Neural progenitor cell (in vitro differentiated cells): ENCODE measurements around the gene PLEKHB2. TPM values are rescaled to one million over a fixed set of nuclear protein-coding genes. Genes with fewer than 3 reads are reported as not detected.

ENCODE experiments used
- DNase-seq: peaks from one replicate; pipeline ENCODE4 v3.0.0-alpha.2; 2016; ENCODE audit warnings: low spot score
- H2AFZ ChIP-seq: fragments of 200-600 bp; sonication (generic); replicated peaks from 2 replicates; pipeline ENCODE4 v1.6.1; 2016; ENCODE audit warnings: antibody characterized with exemption
- H3F3A ChIP-seq: fragments of 200-600 bp; sonication (generic); 2 replicates; pipeline ENCODE4 v1.6.1; 2016; ENCODE audit warnings: antibody characterized with exemption, low read depth
- H3K27ac ChIP-seq: fragments of 200-600 bp; sonication (generic); 2 replicates; pipeline ENCODE4 v1.5.1; 2016; ENCODE audit warnings: mild to moderate bottlenecking
- H3K27me3 ChIP-seq: fragments of 200-600 bp; sonication (generic); 2 replicates; pipeline ENCODE4 v1.6.1; 2016; ENCODE audit warnings: mild to moderate bottlenecking, moderate library complexity
- H3K36me3 ChIP-seq: fragments of 200-600 bp; sonication (generic); 2 replicates; pipeline ENCODE4 v1.5.1; 2016
- H3K4me1 ChIP-seq: fragments of 200-600 bp; sonication (generic); 2 replicates; pipeline ENCODE4 v1.6.1; 2016; ENCODE audit warnings: mixed run types
- H3K4me2 ChIP-seq: fragments of 200-600 bp; sonication (generic); 2 replicates; pipeline ENCODE4 v1.6.1; 2016
- H3K4me3 ChIP-seq: fragments of 200-600 bp; sonication (generic); 2 replicates; pipeline ENCODE4 v1.5.1; 2016
- H3K79me2 ChIP-seq: fragments of 200-600 bp; sonication (generic); 2 replicates; pipeline ENCODE4 v1.6.1; 2016; ENCODE audit warnings: low read depth
- H3K9ac ChIP-seq: fragments of 200-600 bp; sonication (generic); 2 replicates; pipeline ENCODE4 v1.6.1; 2016
- H3K9me3 ChIP-seq: fragments of 200-600 bp; sonication (generic); 2 replicates; pipeline ENCODE4 v1.5.1; 2016; ENCODE audit warnings: low read depth
- H4K20me1 ChIP-seq: fragments of 200-600 bp; sonication (generic); 2 replicates; pipeline ENCODE4 v1.6.1; 2016; ENCODE audit warnings: low read depth
- H3K27ac Mint-ChIP-seq: 3 replicates; pipeline ENCODE4 v1.8.0; 2021; ENCODE audit warnings: mixed read lengths
- H3K27me3 Mint-ChIP-seq: 2 replicates; pipeline ENCODE4 v1.8.0; 2022; ENCODE audit warnings: low read depth, mild to moderate bottlenecking, inconsistent platforms, moderate library complexity, mixed read lengths; ENCODE audit not compliant: insufficient read depth
- H3K36me3 Mint-ChIP-seq: 3 replicates; pipeline ENCODE4 v1.8.0; 2021; ENCODE audit warnings: mixed read lengths
- H3K4me1 Mint-ChIP-seq: 3 replicates; pipeline ENCODE4 v1.8.0; 2021; ENCODE audit warnings: mixed read lengths
- H3K4me3 Mint-ChIP-seq: 3 replicates; pipeline ENCODE4 v1.8.0; 2021; ENCODE audit warnings: mild to moderate bottlenecking, moderate library complexity, mixed read lengths
- H3K9me3 Mint-ChIP-seq: 3 replicates; pipeline ENCODE4 v1.8.0; 2020; ENCODE audit warnings: mixed read lengths
- EZH2 ChIP-seq: fragments of 200-600 bp; sonication (generic); IDR thresholded peaks from 2 replicates; pipeline ENCODE4 v1.6.1; 2017; ENCODE audit warnings: antibody characterized with exemption, mild to moderate bottlenecking, moderate library complexity
- EZH2phosphoT487 ChIP-seq: fragments of 200-600 bp; sonication (generic); IDR thresholded peaks from 2 replicates; pipeline ENCODE4 v1.6.1; 2017; ENCODE audit warnings: antibody characterized with exemption
- total RNA-seq: library from RNA; depleted of rRNA; stranded (reverse); fragments of >200 nt; gene quantifications from 2 replicates; pipeline ENCODE4 v1.2.3, GENCODE V29; 2015; ENCODE audit warnings: low replicate concordance
- TF ChIP-seq, protein P1 (sequence below): fragments of 200-600 bp; sonication (generic); IDR thresholded peaks from 2 replicates; pipeline ENCODE4 v1.5.1; 2017; ENCODE audit warnings: antibody characterized with exemption, mild to moderate bottlenecking

Gene PLEKHB2
- total RNA-seq, 1 donor from 2014 or later, result 57.4 TPM

DNA sequence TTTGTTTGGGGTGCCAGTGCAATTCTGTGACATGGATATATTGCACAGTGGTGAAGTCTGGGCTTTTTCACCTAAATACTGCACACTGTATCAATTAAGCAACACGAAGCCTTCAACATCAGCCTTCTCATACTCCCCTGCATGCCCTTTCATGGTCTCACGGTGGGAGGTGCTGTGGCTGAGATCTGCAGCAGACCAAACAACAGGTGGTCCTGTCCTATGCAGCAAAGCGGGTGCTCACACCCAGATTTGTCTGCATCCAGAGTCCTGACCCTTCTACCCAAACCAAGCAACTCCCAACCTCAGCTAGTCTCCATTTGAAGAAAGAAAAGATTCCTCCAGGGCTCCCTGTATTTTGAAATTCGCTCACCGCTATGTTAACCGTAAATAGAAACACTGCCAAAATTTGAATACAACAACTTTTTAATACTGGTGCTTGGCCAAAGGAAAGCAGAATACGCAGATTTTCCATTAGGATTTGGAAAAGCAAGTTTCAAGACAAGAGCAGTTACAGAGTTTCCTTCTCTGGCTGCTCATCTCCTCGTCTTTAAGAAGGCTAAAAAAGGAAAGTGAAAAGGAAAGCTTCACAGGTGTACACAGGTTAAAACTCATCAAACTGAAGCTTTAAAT lies 46.8 kb upstream of the PLEKHB2 start:
- Histone ChIP-seq H3K27ac (no peak overlapping the region), H3K27me3 (no peaks in the 10 kb centered on the region), H3K4me1 (no peaks in the 10 kb centered on the region), H3K79me2 (peaks cover 89% of the 10 kb centered on the region), H3K9ac (no peak overlapping the region), H3K9me3 (no peaks in the 10 kb centered on the region), H3K4me3 (no peak overlapping the region), H2AFZ (no peak overlapping the region), H3K36me3 (no peaks in the 10 kb centered on the region), H4K20me1 (peaks cover 82% of the 10 kb centered on the region), H3F3A (no peaks in the 10 kb centered on the region), H3K4me2 (no peak overlapping the region)
- H3K9me3 Mint-ChIP-seq, result no peaks in the 10 kb centered on the region
- peaks cover 4% of the 10 kb centered on the region for H3K27me3 Mint-ChIP-seq
- no peak for TF ChIP-seq EZH2
- TF ChIP-seq, protein P1, sequence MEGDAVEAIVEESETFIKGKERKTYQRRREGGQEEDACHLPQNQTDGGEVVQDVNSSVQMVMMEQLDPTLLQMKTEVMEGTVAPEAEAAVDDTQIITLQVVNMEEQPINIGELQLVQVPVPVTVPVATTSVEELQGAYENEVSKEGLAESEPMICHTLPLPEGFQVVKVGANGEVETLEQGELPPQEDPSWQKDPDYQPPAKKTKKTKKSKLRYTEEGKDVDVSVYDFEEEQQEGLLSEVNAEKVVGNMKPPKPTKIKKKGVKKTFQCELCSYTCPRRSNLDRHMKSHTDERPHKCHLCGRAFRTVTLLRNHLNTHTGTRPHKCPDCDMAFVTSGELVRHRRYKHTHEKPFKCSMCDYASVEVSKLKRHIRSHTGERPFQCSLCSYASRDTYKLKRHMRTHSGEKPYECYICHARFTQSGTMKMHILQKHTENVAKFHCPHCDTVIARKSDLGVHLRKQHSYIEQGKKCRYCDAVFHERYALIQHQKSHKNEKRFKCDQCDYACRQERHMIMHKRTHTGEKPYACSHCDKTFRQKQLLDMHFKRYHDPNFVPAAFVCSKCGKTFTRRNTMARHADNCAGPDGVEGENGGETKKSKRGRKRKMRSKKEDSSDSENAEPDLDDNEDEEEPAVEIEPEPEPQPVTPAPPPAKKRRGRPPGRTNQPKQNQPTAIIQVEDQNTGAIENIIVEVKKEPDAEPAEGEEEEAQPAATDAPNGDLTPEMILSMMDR, result no peak
- TF ChIP-seq EZH2phosphoT487, result no peak
- no peak overlapping the region for H3K4me3 Mint-ChIP-seq
- no peak for DNase-seq
- no peak overlapping the region for H3K27ac Mint-ChIP-seq
- peaks cover 21% of the 10 kb centered on the region for H3K4me1 Mint-ChIP-seq
- peaks cover 41% of the 10 kb centered on the region for H3K36me3 Mint-ChIP-seq

DNA sequence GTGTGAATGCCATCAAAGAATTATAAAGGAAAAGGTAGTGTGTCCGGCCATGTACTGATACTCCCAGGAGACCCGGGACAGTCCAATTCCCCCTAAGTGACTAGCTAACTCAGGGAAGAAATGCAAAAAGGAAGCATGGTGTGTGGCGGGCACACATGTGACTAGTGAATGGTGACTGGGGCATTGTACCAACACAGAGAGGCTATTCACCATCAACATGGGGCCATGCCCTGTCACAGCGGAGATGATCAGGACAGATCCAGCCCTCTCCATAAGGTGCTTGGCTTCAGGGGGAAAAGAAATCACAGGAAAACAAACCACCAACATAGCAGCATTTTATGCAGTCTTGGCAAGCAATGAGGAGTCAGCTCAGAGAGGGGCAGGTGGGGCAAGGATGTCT lies 46.2 kb upstream of the PLEKHB2 start:
- Histone ChIP-seq H3K4me1 (no peaks in the 10 kb centered on the region), H3K4me3 (no peak overlapping the region), H3K27ac (no peak overlapping the region), H2AFZ (no peak overlapping the region), H3K36me3 (no peaks in the 10 kb centered on the region), H3F3A (no peaks in the 10 kb centered on the region), H3K9ac (no peak overlapping the region), H3K27me3 (no peaks in the 10 kb centered on the region), H4K20me1 (peaks cover 82% of the 10 kb centered on the region), H3K9me3 (no peaks in the 10 kb centered on the region), H3K4me2 (no peak overlapping the region), H3K79me2 (peaks cover 89% of the 10 kb centered on the region)
- Mint-ChIP-seq H3K9me3 (no peaks in the 10 kb centered on the region), H3K4me3 (no peak overlapping the region), H3K27me3 (peaks cover 6% of the 10 kb centered on the region), H3K27ac (no peak overlapping the region), H3K36me3 (peaks cover 43% of the 10 kb centered on the region), H3K4me1 (peaks cover 23% of the 10 kb centered on the region)
- no peak for DNase-seq
- no peak for TF ChIP-seq EZH2
- TF ChIP-seq, protein P1, result no peak
- TF ChIP-seq EZH2phosphoT487, result no peak

DNA sequence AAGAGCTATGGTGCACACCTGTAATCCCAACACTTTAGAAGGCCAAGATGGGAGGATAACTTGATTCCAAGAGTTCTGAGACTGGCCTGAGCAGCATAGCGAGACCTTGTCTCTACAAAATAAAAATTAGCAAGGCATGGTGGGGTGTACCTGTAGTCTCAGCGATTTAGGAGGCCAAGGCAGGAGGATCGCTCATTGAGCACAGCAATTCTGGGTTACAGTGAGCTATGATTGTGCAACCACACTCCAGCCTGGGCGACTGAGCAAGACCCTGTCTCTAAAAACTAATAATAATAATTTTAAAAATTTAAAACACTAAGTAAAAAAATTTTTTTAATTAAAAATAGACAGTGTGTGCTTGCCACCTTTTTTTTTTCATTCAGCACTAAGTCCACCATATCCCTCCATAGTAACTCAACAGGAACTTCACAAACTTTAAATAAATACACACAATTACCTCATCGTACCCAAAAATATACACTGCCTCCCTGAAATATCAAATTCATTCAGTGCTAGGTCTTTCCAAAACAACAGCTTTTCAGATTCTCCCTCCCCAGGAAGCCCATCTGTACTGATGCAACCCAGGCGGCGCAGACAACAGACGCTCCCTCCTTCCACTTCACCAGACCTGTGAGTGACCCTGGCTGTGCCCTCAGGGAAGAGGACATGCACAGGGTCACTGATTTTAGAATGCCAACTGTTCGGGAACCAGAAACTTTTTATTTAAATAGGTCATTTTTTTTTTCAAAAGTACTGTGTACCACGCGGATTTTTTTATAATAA lies 41.4 kb upstream of the PLEKHB2 start:
- H3F3A ChIP-seq, result no peaks in the 10 kb centered on the region
- Mint-ChIP-seq H3K4me3 (no peak overlapping the region), H3K36me3 (peaks cover 46% of the 10 kb centered on the region), H3K27ac (peak overlapping the region; percentile 22), H3K27me3 (peaks cover 7% of the 10 kb centered on the region), H3K9me3 (no peaks in the 10 kb centered on the region), H3K4me1 (peaks cover 40% of the 10 kb centered on the region)
- H2AFZ ChIP-seq, result no peak overlapping the region
- no peaks in the 10 kb centered on the region for H3K9me3 ChIP-seq
- peaks cover 81% of the 10 kb centered on the region for H4K20me1 ChIP-seq
- H3K9ac ChIP-seq, result no peak overlapping the region
- H3K27ac ChIP-seq, result no peak overlapping the region
- peaks cover 7% of the 10 kb centered on the region for H3K4me1 ChIP-seq
- H3K36me3 ChIP-seq, result no peaks in the 10 kb centered on the region
- no peaks in the 10 kb centered on the region for H3K27me3 ChIP-seq
- H3K4me3 ChIP-seq, result no peak overlapping the region
- no peak overlapping the region for H3K4me2 ChIP-seq
- TF ChIP-seq EZH2 (no peak), EZH2phosphoT487 (no peak)
- TF ChIP-seq, protein P1, result no peak
- H3K79me2 ChIP-seq, result peaks cover 100% of the 10 kb centered on the region
- DNase-seq, result no peak
